SK-N-SH (cell line): ENCODE data around the gene FHOD3. TPM values are rescaled to one million over a fixed set of nuclear protein-coding genes. Genes with fewer than 3 reads are reported as not detected.

Source experiments
- CTCF ChIA-PET: fragments of 300-600, 350-600 bp; formaldehyde crosslinking; extraction: SDS; loops from one replicate; lab custom pipeline; 2021; lab: Yijun Ruan, JAX
- POLR2A ChIA-PET: fragments of 350-600 bp; sonication (Branson Sonifier 250); formaldehyde crosslinking; extraction: SDS; loops from one replicate; lab custom pipeline; 2020; ENCODE audit warnings: antibody characterized with exemption, inconsistent platforms; lab: Yijun Ruan, JAX
- DNase-seq: peaks from one replicate; pipeline ENCODE4 v3.0.0; 2012
- H2AFZ ChIP-seq: fragments of 200-600 bp; sonication (generic); 2 replicates; pipeline ENCODE4 v1.8.1; 2016; ENCODE audit warnings: antibody characterized with exemption, mild to moderate bottlenecking, low read depth
- H3F3A ChIP-seq: fragments of 200-600 bp; sonication (generic); replicated peaks from 2 replicates; pipeline ENCODE3; 2016; ENCODE audit warnings: antibody characterized with exemption, mild to moderate bottlenecking; ENCODE audit not compliant: insufficient read depth
- H3K27ac ChIP-seq, 2 experiments: fragments of 200-500 bp in 1 of 2; fragments of 200-600 bp in 1 of 2; sonication (Bioruptor generic) in 1 of 2; sonication (generic), shearing (Covaris generic) in 1 of 2; 2 replicates each; pipeline versions ENCODE4 v1.5.1 to v1.6.1; 2014 to 2016; ENCODE audit warnings: low read depth in 2 of 2, inconsistent platforms in 1 of 2, low read length in 1 of 2, mild to moderate bottlenecking in 1 of 2, mixed read lengths in 1 of 2
- H3K27me3 ChIP-seq: fragments of 200-600 bp; sonication (generic), shearing (Covaris generic); 2 replicates; pipeline ENCODE4 v1.6.1; 2016; ENCODE audit warnings: mixed run types; ENCODE audit not compliant: insufficient read depth
- H3K36me3 ChIP-seq, 2 experiments: fragments of 200-500 bp in 1 of 2; fragments of 200-600 bp in 1 of 2; sonication (Bioruptor generic) in 1 of 2; sonication (generic) in 1 of 2; replicated peaks in 1 of 2; 2 replicates each; pipeline versions ENCODE3 to v1.5.1; 2014 to 2016; ENCODE audit warnings: low read length in 1 of 2, mild to moderate bottlenecking in 1 of 2; ENCODE audit not compliant: insufficient read depth in 2 of 2, control insufficient read depth in 1 of 2
- H3K4me1 ChIP-seq, 2 experiments: fragments of 200-500 bp in 1 of 2; fragments of 200-600 bp in 1 of 2; sonication (Bioruptor generic) in 1 of 2; sonication (generic), shearing (Covaris generic) in 1 of 2; 2 replicates each; pipeline versions ENCODE4 v1.5.1 to v1.6.1; 2014 to 2016; ENCODE audit warnings: low read depth in 1 of 2, low read length in 1 of 2, mixed run types in 1 of 2; ENCODE audit not compliant: insufficient read depth in 2 of 2, control insufficient read depth in 1 of 2
- H3K4me2 ChIP-seq: fragments of 200-600 bp; sonication (generic), shearing (Covaris generic); 2 replicates; pipeline ENCODE4 v1.6.1; 2017; ENCODE audit warnings: mixed run types
- H3K4me3 ChIP-seq, 2 experiments: fragments of 200-500 bp in 1 of 2; fragments of 200-600 bp in 1 of 2; sonication (Bioruptor generic) in 1 of 2; sonication (generic), shearing (Covaris generic) in 1 of 2; 2 replicates each; pipeline versions ENCODE4 v1.5.1 to v1.8.1; 2014 to 2016; ENCODE audit warnings: low read depth in 2 of 2, inconsistent platforms in 1 of 2, low read length in 1 of 2, mild to moderate bottlenecking in 1 of 2, mixed read lengths in 1 of 2, moderate library complexity in 1 of 2
- H3K79me2 ChIP-seq: fragments of 200-600 bp; sonication (generic); 2 replicates; pipeline ENCODE4 v1.8.1; 2017; ENCODE audit warnings: mild to moderate bottlenecking; ENCODE audit not compliant: insufficient read depth
- H3K9ac ChIP-seq: fragments of 200-600 bp; sonication (generic); 2 replicates; pipeline ENCODE4 v1.6.1; 2017; ENCODE audit warnings: mixed run types
- H3K9me2 ChIP-seq: fragments of 200-600 bp; sonication (generic); 2 replicates; pipeline ENCODE4 v1.6.1; 2017; ENCODE audit warnings: mixed run types
- H3K9me3 ChIP-seq: fragments of 200-600 bp; sonication (generic); 2 replicates; pipeline ENCODE4 v1.6.1; 2017; ENCODE audit warnings: mixed run types, mild to moderate bottlenecking, moderate library complexity
- H4K20me1 ChIP-seq: fragments of 200-600 bp; sonication (generic); 2 replicates; pipeline ENCODE4 v1.6.1; 2017; ENCODE audit warnings: mild to moderate bottlenecking, mixed run types; ENCODE audit not compliant: insufficient read depth
- CHD2 ChIP-seq: fragments of 150-350 bp; IDR thresholded peaks from 2 replicates; pipeline ENCODE4 v1.6.1; 2018; ENCODE audit warnings: low read length; ENCODE audit not compliant: partially characterized antibody
- EZH2phosphoT487 ChIP-seq: fragments of 200-600 bp; sonication (generic); IDR thresholded peaks from 2 replicates; pipeline ENCODE4 v1.6.1; 2017; ENCODE audit warnings: low read depth, mixed run types, mild to moderate bottlenecking, antibody characterized with exemption, moderate library complexity, borderline replicate concordance
- FOXJ3 ChIP-seq: sonication (generic); formaldehyde crosslinking; IDR thresholded peaks from 2 replicates; pipeline ENCODE4 v1.5.1; 2020; ENCODE audit warnings: mild to moderate bottlenecking, missing genetic modification reagents
- FOXM1 ChIP-seq: IDR thresholded peaks from 2 replicates; pipeline ENCODE4 v1.4.0; 2012; ENCODE audit warnings: low read depth, mild to moderate bottlenecking
- MEF2A ChIP-seq: IDR thresholded peaks from 2 replicates; pipeline ENCODE4 v1.4.0; 2012; ENCODE audit warnings: low read depth, borderline replicate concordance
- MXI1 ChIP-seq: IDR thresholded peaks from 2 replicates; pipeline ENCODE4 v1.6.1; 2012; ENCODE audit warnings: mild to moderate bottlenecking, low read depth, low read length, improper control_type of control experiment
- POLR2AphosphoS5 ChIP-seq: IDR thresholded peaks from 2 replicates; pipeline ENCODE4 v1.6.1; 2012; ENCODE audit warnings: low read depth, low read length
- RAD21 ChIP-seq: IDR thresholded peaks from 2 replicates; pipeline ENCODE4 v1.6.1; 2012; ENCODE audit warnings: mild to moderate bottlenecking, low read length
- RCOR1 ChIP-seq: fragments of 150-350 bp; IDR thresholded peaks from 2 replicates; pipeline ENCODE4 v1.6.1; 2017; ENCODE audit warnings: antibody characterized with exemption, low read length
- RXRA ChIP-seq: IDR thresholded peaks from 2 replicates; pipeline ENCODE4 v1.4.0; 2012; ENCODE audit warnings: low read depth, mild to moderate bottlenecking, borderline replicate concordance
- TCF12 ChIP-seq: IDR thresholded peaks from 2 replicates; pipeline ENCODE4 v1.4.0; 2012
- TEAD4 ChIP-seq: IDR thresholded peaks from 2 replicates; pipeline ENCODE4 v1.4.0; 2012; ENCODE audit warnings: mild to moderate bottlenecking, borderline replicate concordance; ENCODE audit not compliant: insufficient read depth
- YY1 ChIP-seq: IDR thresholded peaks from 2 replicates; pipeline ENCODE4 v1.4.0; 2012; ENCODE audit warnings: low read depth, mild to moderate bottlenecking
- WGBS: methylation state at CpG from one replicate; pipeline ENCODE4 v1.1.6; 2017; ENCODE audit warnings: low lambda C conversion rate; 5-methylcytosine and 5-hydroxymethylcytosine counted together
- polyA plus RNA-seq, 3 experiments: library from polyadenylated mRNA; depleted of rRNA; stranded (reverse); fragments of >200 nt; gene quantifications; 2 replicates each; pipeline ENCODE4 v1.2.3, GENCODE V29; 2012
- TF ChIP-seq, protein P1 (sequence below): fragments of 150-350 bp; IDR thresholded peaks from 2 replicates; pipeline ENCODE4 v1.6.1; 2016; ENCODE audit warnings: mild to moderate bottlenecking, low read depth, low read length
- TF ChIP-seq, protein P2 (sequence below): IDR thresholded peaks from 2 replicates; pipeline ENCODE4 v1.4.0; 2012; ENCODE audit warnings: low read depth, borderline replicate concordance
- TF ChIP-seq, protein P3 (sequence below): fragments of 200-600 bp; sonication (generic); IDR thresholded peaks from 2 replicates; pipeline ENCODE4 v1.6.1; 2017; ENCODE audit warnings: antibody characterized with exemption, mild to moderate bottlenecking, moderate library complexity

FHOD3 gene
- polyA plus RNA-seq, 1 of the 3 experiments (the other 2 are of a cell fraction) = 10.9 TPM

DNA sequence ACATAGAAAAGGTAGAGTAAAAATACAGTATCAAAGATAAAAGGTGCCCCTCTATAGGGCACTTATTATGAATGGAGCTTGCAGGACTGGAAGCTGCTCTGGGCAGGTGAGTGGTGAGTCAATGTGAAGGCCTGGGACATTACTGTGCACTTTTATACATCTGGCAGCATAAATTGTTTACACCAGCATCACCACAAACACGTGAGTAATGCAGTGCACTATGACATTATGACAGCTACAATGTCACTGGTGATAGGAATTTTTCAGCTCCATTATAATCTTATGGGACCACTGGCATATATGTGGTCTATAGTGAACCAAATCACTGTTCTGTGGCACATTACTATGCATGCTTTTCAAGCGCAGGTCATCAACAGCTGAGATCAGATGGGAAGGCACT lies 483.2 kb downstream of the FHOD3 start:
- WGBS = 82% methylated on average over 2 of the region's 2 CpGs

DNA sequence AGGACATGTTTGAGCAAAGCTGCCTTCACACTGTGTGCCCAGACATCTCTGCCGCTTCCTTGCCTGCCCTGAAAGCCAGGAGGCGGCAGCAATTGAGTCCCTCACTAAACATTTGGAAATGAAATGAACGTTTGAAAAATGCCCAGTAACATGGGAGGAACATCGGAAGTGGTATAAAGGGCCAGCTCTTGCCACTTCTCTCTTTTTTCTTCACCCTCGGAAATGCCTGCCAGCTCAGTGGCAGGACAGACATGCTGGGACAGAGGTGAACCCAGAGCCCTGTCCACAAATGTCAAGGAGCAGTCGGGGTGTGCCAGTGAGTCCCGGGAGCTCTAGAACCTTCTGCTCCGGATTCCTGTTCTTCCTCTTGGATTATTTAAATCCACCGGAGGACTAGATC lies 485.2 kb downstream of the FHOD3 start:
- H3K4me1 ChIP-seq = no peaks in the 10 kb centered on the region; a peak in 1 of 4 replicates
- TF ChIP-seq TEAD4 = no peak
- DNase-seq = no peak
- H2AFZ ChIP-seq = no peak overlapping the region
- no peaks in the 10 kb centered on the region for H4K20me1 ChIP-seq
- no peak overlapping the region for H3K9ac ChIP-seq
- WGBS = 93% methylated on average over 9 of the region's 9 CpGs
- ChIA-PET CTCF (interaction anchor here (0.5 to 0.6 kb wide), 2 partner anchors 19 to 96 kb away, joined by 3 to 4 read pairs; no protein-coding TSS in a partner anchor), POLR2A (interaction anchor here (0.7 kb wide), 1 partner anchor 27 kb away, joined by 3 read pairs; no protein-coding TSS in a partner anchor)
- no peaks in the 10 kb centered on the region for H3K27me3 ChIP-seq
- no peak overlapping the region for H3K27ac ChIP-seq
- no peaks in the 10 kb centered on the region for H3K79me2 ChIP-seq
- H3K9me2 ChIP-seq = no peaks in the 10 kb centered on the region
- peaks cover 2 to 20% of the 10 kb centered on the region in 2 experiments for H3K36me3 ChIP-seq
- H3K9me3 ChIP-seq = no peaks in the 10 kb centered on the region
- no peaks in the 10 kb centered on the region for H3F3A ChIP-seq
- H3K4me3 ChIP-seq = no peak overlapping the region
- H3K4me2 ChIP-seq = no peak overlapping the region

More for the DNA sequence above, 483.2 kb downstream of the FHOD3 start:
- no peak overlapping the region for H3K27ac ChIP-seq
- H3K4me1 ChIP-seq = no peaks in the 10 kb centered on the region
- no peaks in the 10 kb centered on the region for H3K9me2 ChIP-seq
- DNase-seq = no peak
- H3K9ac ChIP-seq = no peak overlapping the region
- no peak overlapping the region for H3K4me2 ChIP-seq
- CTCF ChIA-PET = interaction anchor here (1.9 kb wide), 1 partner anchor 93 kb away, joined by 6 read pairs; no protein-coding TSS in a partner anchor
- H3F3A ChIP-seq = no peaks in the 10 kb centered on the region
- TF ChIP-seq POLR2AphosphoS5 (no peak), TCF12 (no peak), RXRA (no peak), EZH2phosphoT487 (no peak), FOXM1 (no peak), MXI1 (no peak), FOXJ3 (CRISPR knock-in tag) (no peak), RCOR1 (no peak), RAD21 (no peak), YY1 (no peak), MEF2A (no peak), CHD2 (no peak)
- TF ChIP-seq, protein P1, sequence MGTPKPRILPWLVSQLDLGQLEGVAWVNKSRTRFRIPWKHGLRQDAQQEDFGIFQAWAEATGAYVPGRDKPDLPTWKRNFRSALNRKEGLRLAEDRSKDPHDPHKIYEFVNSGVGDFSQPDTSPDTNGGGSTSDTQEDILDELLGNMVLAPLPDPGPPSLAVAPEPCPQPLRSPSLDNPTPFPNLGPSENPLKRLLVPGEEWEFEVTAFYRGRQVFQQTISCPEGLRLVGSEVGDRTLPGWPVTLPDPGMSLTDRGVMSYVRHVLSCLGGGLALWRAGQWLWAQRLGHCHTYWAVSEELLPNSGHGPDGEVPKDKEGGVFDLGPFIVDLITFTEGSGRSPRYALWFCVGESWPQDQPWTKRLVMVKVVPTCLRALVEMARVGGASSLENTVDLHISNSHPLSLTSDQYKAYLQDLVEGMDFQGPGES = no peak
- TF ChIP-seq, protein P2, sequence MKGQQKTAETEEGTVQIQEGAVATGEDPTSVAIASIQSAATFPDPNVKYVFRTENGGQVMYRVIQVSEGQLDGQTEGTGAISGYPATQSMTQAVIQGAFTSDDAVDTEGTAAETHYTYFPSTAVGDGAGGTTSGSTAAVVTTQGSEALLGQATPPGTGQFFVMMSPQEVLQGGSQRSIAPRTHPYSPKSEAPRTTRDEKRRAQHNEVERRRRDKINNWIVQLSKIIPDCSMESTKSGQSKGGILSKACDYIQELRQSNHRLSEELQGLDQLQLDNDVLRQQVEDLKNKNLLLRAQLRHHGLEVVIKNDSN = no peak
- TF ChIP-seq, protein P3, sequence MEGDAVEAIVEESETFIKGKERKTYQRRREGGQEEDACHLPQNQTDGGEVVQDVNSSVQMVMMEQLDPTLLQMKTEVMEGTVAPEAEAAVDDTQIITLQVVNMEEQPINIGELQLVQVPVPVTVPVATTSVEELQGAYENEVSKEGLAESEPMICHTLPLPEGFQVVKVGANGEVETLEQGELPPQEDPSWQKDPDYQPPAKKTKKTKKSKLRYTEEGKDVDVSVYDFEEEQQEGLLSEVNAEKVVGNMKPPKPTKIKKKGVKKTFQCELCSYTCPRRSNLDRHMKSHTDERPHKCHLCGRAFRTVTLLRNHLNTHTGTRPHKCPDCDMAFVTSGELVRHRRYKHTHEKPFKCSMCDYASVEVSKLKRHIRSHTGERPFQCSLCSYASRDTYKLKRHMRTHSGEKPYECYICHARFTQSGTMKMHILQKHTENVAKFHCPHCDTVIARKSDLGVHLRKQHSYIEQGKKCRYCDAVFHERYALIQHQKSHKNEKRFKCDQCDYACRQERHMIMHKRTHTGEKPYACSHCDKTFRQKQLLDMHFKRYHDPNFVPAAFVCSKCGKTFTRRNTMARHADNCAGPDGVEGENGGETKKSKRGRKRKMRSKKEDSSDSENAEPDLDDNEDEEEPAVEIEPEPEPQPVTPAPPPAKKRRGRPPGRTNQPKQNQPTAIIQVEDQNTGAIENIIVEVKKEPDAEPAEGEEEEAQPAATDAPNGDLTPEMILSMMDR = no peak
- no peaks in the 10 kb centered on the region for H4K20me1 ChIP-seq
- H3K27me3 ChIP-seq = no peaks in the 10 kb centered on the region
- H3K9me3 ChIP-seq = no peaks in the 10 kb centered on the region
- peaks cover 2 to 20% of the 10 kb centered on the region in 2 experiments for H3K36me3 ChIP-seq
- H2AFZ ChIP-seq = no peak overlapping the region
- H3K4me3 ChIP-seq = no peak overlapping the region
- H3K79me2 ChIP-seq = no peaks in the 10 kb centered on the region
- POLR2A ChIA-PET = no interaction called here
